GM12878 (cell line): ENCODE data around the gene CUEDC1. TPM values are rescaled to one million over a fixed set of nuclear protein-coding genes. Genes with fewer than 3 reads are reported as not detected.

Experiments
- ATAC-seq: fragments of 200-7000 bp; cut with Tn5 transposase; 3 replicates; pipeline ENCODE4 v1.9.1; 2020; ENCODE audit warnings: mild to moderate bottlenecking, moderate library complexity
- BruUV-seq: library from RNA; stranded (reverse); fragments of 400-500 nt; replicated peaks from 2 replicates; lab custom pipeline; 2021; lab: Mats Ljungman, UMichigan
- CTCF ChIA-PET: fragments of 300-600 bp; sonication (Branson Sonifier 250); formaldehyde crosslinking; extraction: SDS; loops from one replicate; lab custom pipeline; 2021; ENCODE audit warnings: inconsistent platforms; lab: Yijun Ruan, JAX
- POLR2A ChIA-PET: fragments of 350-600 bp; formaldehyde crosslinking; extraction: SDS; loops from one replicate; lab custom pipeline; 2021; ENCODE audit warnings: inconsistent platforms; lab: Charles Lee
- RAD21 ChIA-PET: fragments of 300-600 bp; sonication (Branson Sonifier 250); formaldehyde crosslinking; loops from one replicate; lab custom pipeline; 2023; ENCODE audit warnings: antibody characterized with exemption; ENCODE audit not compliant: unreplicated experiment; lab: Charles Lee
- SMC1A ChIA-PET: fragments of 300-600 bp; sonication (Branson Sonifier 250); formaldehyde crosslinking; loops from one replicate; lab custom pipeline; 2023; ENCODE audit not compliant: unreplicated experiment, uncharacterized antibody; lab: Charles Lee
- DNase-seq: peaks from one replicate; pipeline ENCODE4 v3.0.0-alpha.2; 2011; ENCODE audit warnings: low read depth, low spot score
- FAIRE-seq: peaks from 3 replicates; lab custom pipeline; 2011; peaks lifted over from hg19 to GRCh38; lab: Jason Lieb, UNC
- H2AFZ ChIP-seq: 2 replicates; pipeline ENCODE4 v1.6.0; 2011; ENCODE audit warnings: low read depth, low read length, control low read depth; ENCODE audit not compliant: control insufficient read depth
- H3K27ac ChIP-seq: 2 replicates; pipeline ENCODE4 v1.5.1; 2011; ENCODE audit warnings: control low read depth; ENCODE audit not compliant: control insufficient read depth, insufficient read depth
- H3K27me3 ChIP-seq, 2 experiments: replicated peaks in 1 of 2; 2 replicates each; pipeline versions ENCODE4 v1.6.0 to v1.6.1; 2011; ENCODE audit warnings: low read length in 1 of 2; ENCODE audit not compliant: control insufficient read depth in 2 of 2, insufficient read depth in 2 of 2
- H3K36me3 ChIP-seq, 2 experiments: 2 replicates each; pipeline ENCODE4 v1.5.1; 2011; ENCODE audit warnings: low read length in 1 of 2; ENCODE audit not compliant: control insufficient read depth in 2 of 2, insufficient read depth in 2 of 2
- H3K4me1 ChIP-seq: 2 replicates; pipeline ENCODE4 v1.6.1; 2011; ENCODE audit warnings: mild to moderate bottlenecking, low read length, moderate library complexity, mixed read lengths; ENCODE audit not compliant: control insufficient read depth, insufficient read depth
- H3K4me2 ChIP-seq: 2 replicates; pipeline ENCODE4 v1.6.0; 2011; ENCODE audit warnings: control low read depth; ENCODE audit not compliant: control insufficient read depth, insufficient read depth
- H3K4me3 ChIP-seq: fragments of 200-600 bp; sonication (generic); 2 replicates; pipeline ENCODE4 v1.5.1; 2016
- H3K79me2 ChIP-seq: 2 replicates; pipeline ENCODE4 v1.6.0; 2011; ENCODE audit warnings: low read length; ENCODE audit not compliant: control insufficient read depth, insufficient read depth
- H3K9ac ChIP-seq: 2 replicates; pipeline ENCODE4 v1.8.0; 2011; ENCODE audit warnings: low read length, control low read depth, mixed read lengths; ENCODE audit not compliant: control insufficient read depth, insufficient read depth
- H3K9me3 ChIP-seq: replicated peaks from 3 replicates; pipeline ENCODE4 v1.5.1; 2011; ENCODE audit warnings: mild to moderate bottlenecking, low read length; ENCODE audit not compliant: control insufficient read depth, insufficient read depth
- H4K20me1 ChIP-seq: 2 replicates; pipeline ENCODE4 v1.6.0; 2011; ENCODE audit not compliant: control insufficient read depth, insufficient read depth
- ATF3 ChIP-seq: IDR thresholded peaks from 2 replicates; pipeline ENCODE4 v1.6.1; 2011; ENCODE audit warnings: low read depth, mild to moderate bottlenecking, low read length, moderate library complexity, borderline replicate concordance; ENCODE audit errors: extremely low read depth
- BCL11A ChIP-seq: IDR thresholded peaks from 2 replicates; pipeline ENCODE4 v1.6.1; 2011; ENCODE audit warnings: low read depth, low read length
- CBX3 ChIP-seq: fragments of 200-600 bp; sonication (generic); IDR thresholded peaks from 2 replicates; pipeline ENCODE4 v1.6.1; 2016; ENCODE audit warnings: low read depth, borderline replicate concordance
- CUX1 ChIP-seq: IDR thresholded peaks from 2 replicates; pipeline ENCODE4 v1.6.1; 2012; ENCODE audit warnings: improper control_type of control experiment, low read depth, low read length; ENCODE audit not compliant: insufficient replicate concordance
- EP300 ChIP-seq, 2 experiments: fragments of 150-350 bp in 1 of 2; IDR thresholded peaks; 2 replicates each; pipeline ENCODE4 v1.6.1; 2011 to 2012; ENCODE audit warnings: low read depth in 2 of 2, low read length in 2 of 2, borderline replicate concordance in 1 of 2, improper control_type of control experiment in 1 of 2, inconsistent platforms in 1 of 2; ENCODE audit not compliant: control insufficient read depth in 1 of 2
- ESRRA ChIP-seq: IDR thresholded peaks from 2 replicates; pipeline ENCODE4 v1.6.1; 2012; ENCODE audit warnings: mild to moderate bottlenecking, low read length, improper control_type of control experiment
- GABPA ChIP-seq: IDR thresholded peaks from 2 replicates; pipeline ENCODE4 v1.6.1; 2014; ENCODE audit warnings: antibody characterized with exemption, low read depth, mild to moderate bottlenecking, inconsistent platforms
- IKZF1 ChIP-seq: fragments of 450-650 bp; conservative IDR thresholded peaks from 2 replicates; pipeline ENCODE4 v1.6.1; 2017; ENCODE audit warnings: antibody characterized with exemption, mild to moderate bottlenecking
- IKZF2 ChIP-seq, 2 experiments: fragments of 450-650 bp; IDR thresholded peaks; 2 replicates each; pipeline ENCODE4 v1.6.1; 2017; ENCODE audit warnings: mild to moderate bottlenecking in 2 of 2, moderate library complexity in 2 of 2
- KAT2A ChIP-seq: conservative IDR thresholded peaks from 2 replicates; pipeline ENCODE4 v1.6.1; 2011; ENCODE audit warnings: low read depth, low read length; ENCODE audit not compliant: control insufficient read depth
- MTA2 ChIP-seq: fragments of 450-650 bp; IDR thresholded peaks from 2 replicates; pipeline ENCODE4 v1.6.1; 2016; ENCODE audit warnings: low read depth, mild to moderate bottlenecking, moderate library complexity
- SIX5 ChIP-seq: IDR thresholded peaks from 2 replicates; pipeline ENCODE4 v1.6.1; 2011; ENCODE audit warnings: mild to moderate bottlenecking, low read depth, low read length, moderate library complexity; ENCODE audit not compliant: severe bottlenecking
- SREBF2 ChIP-seq: IDR thresholded peaks from 2 replicates; pipeline ENCODE4 v1.6.1; 2012; ENCODE audit warnings: mild to moderate bottlenecking, low read length
- TBL1XR1 ChIP-seq: IDR thresholded peaks from 2 replicates; pipeline ENCODE4 v1.6.1; 2012; ENCODE audit warnings: low read depth, low read length, improper control_type of control experiment
- WRNIP1 ChIP-seq: IDR thresholded peaks from 2 replicates; pipeline ENCODE4 v1.6.1; 2011; ENCODE audit warnings: low read depth, low read length, improper control_type of control experiment, borderline replicate concordance
- YBX1 ChIP-seq: fragments of 450-650 bp; IDR thresholded peaks from 2 replicates; pipeline ENCODE4 v1.6.1; 2016; ENCODE audit warnings: antibody characterized with exemption
- WGBS: methylation state at CpG from one replicate; pipeline ENCODE4 v1.1.6; 2016; ENCODE audit warnings: low lambda C conversion rate; ENCODE audit not compliant: insufficient replicate concordance, insufficient coverage; ENCODE audit errors: missing lambda C conversion rate; 5-methylcytosine and 5-hydroxymethylcytosine counted together
- in situ Hi-C: fragments of 300-500 bp; cut with MboI; formaldehyde crosslinking; loops from 9 replicates; pipeline ENCODE4 v1.14.3; 2018; ENCODE audit warnings: mixed read lengths
- intact Hi-C: fragments of 100-400 bp; cut with micrococcal nuclease; formaldehyde crosslinking; loops from one replicate; pipeline ENCODE4 v1.14.2; 2022; ENCODE audit not compliant: unreplicated experiment
- polyA plus RNA-seq, 11 experiments: library from polyadenylated mRNA; depleted of rRNA in 4 of 11; unstranded in 6 of 11; stranded (reverse) in 5 of 11; fragments of >200 nt; fragmentation: Nextera tagmentation in 4 of 11; fragmentation: Illumina TruSeq in 1 of 11; extraction: Ambion mirVana in 4 of 11; extraction: Trizol in 1 of 11; gene quantifications; 1 replicate in 1 of 11; 2 replicates in 10 of 11; pipeline versions ENCODE4 v1.2.1 to v1.2.3, GENCODE V29; 2011 to 2016; ENCODE audit warnings: inconsistent platforms in 2 of 11, missing spikeins in 2 of 11, low read depth in 1 of 11
- total RNA-seq, 4 experiments: library from RNA; depleted of rRNA in 3 of 4; stranded (reverse); fragments of >200 nt in 3 of 4; fragmentation: Illumina TruSeq in 1 of 4; extraction: Trizol in 1 of 4; gene quantifications; 2 replicates each; pipeline versions ENCODE4 v1.2.1 to v1.2.3, GENCODE V29; 2013 to 2021
- TF ChIP-seq, protein P1 (sequence below): fragments of 150-350 bp; IDR thresholded peaks from 2 replicates; pipeline ENCODE4 v1.6.1; 2016; ENCODE audit warnings: low read depth, low read length

CUEDC1 gene
- total and polyA plus RNA-seq, 10 of the 15 experiments (the other 5 are each of a cell fraction or from before 2014, with no cell fraction given): 0.24 to 7.4 (median 1.8) TPM

DNA sequence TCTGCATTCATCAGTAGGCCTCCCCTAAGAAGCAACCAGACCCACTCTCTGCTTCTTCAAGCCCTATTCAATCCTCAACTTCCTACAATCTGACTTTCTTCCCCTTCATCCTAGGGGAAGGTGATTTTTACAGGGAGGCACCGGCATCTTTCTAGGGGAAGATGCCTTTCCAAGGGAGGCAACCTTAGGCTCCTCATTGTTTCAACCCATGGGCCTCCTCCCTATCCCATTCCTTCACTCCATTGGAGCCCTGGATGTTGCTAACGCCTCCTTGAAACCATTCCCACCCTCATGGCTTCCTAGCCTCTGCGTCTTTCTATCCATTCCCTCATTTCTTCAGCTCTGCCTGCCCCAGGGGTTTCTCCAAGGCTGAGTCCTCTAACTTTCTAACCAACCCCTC, 2.7 kb upstream of the CUEDC1 start:
- no peak for ATAC-seq
- no peak for DNase-seq
- Histone ChIP-seq H3K4me1 (peaks cover 15% of the 10 kb centered on the region), H2AFZ (no peak overlapping the region), H3K9me3 (no peaks in the 10 kb centered on the region), H3K4me2 (no peak overlapping the region), H3K79me2 (no peaks in the 10 kb centered on the region), H3K27me3 (peaks cover 0 to 2% of the 10 kb centered on the region in 2 experiments; a peak in 3 of 4 replicates), H3K36me3 (no peaks in the 10 kb centered on the region), H4K20me1 (peaks cover 7% of the 10 kb centered on the region; the same call in 1 of the 2 replicates), H3K27ac (no peak overlapping the region), H3K4me3 (no peak overlapping the region), H3K9ac (no peak overlapping the region)
- CTCF ChIA-PET: interaction anchor here (0.7 kb wide), 1 partner anchor 35 kb away, joined by 3 read pairs; no protein-coding TSS in a partner anchor
- POLR2A ChIA-PET: no interaction called here
- RAD21 ChIA-PET: interaction anchor here (0.7 to 1.0 kb wide), 2 partner anchors 99 to 156 kb away, joined by 3 to 4 read pairs; no protein-coding TSS in a partner anchor
- SMC1A ChIA-PET: no interaction called here
- in situ Hi-C loops: no loop called here
- BruUV-seq: no TSS peak
- intact Hi-C loops: no loop called here
- WGBS: 84% methylated on average over 3 of the region's 3 CpGs
- FAIRE-seq: no peak
- TF ChIP-seq EP300 (IDR thresholded peaks at IDR 0.05; ENCODE audit: borderline replicate concordance in 1 of 2, control insufficient read depth in 1 of 2, low read depth in 2 of 2, low read length in 2 of 2) (no peak), GABPA (no peak), BCL11A (no peak), YBX1 (no peak), ATF3 (no peak), SIX5 (no peak), CBX3 (no peak), KAT2A (no peak), SREBF2 (no peak), MTA2 (no peak), IKZF2 (IDR thresholded peaks at IDR 0.05) (no peak), CUX1 (no peak), IKZF1 (no peak), WRNIP1 (no peak), TBL1XR1 (no peak), ESRRA (no peak)
- TF ChIP-seq, protein P1, sequence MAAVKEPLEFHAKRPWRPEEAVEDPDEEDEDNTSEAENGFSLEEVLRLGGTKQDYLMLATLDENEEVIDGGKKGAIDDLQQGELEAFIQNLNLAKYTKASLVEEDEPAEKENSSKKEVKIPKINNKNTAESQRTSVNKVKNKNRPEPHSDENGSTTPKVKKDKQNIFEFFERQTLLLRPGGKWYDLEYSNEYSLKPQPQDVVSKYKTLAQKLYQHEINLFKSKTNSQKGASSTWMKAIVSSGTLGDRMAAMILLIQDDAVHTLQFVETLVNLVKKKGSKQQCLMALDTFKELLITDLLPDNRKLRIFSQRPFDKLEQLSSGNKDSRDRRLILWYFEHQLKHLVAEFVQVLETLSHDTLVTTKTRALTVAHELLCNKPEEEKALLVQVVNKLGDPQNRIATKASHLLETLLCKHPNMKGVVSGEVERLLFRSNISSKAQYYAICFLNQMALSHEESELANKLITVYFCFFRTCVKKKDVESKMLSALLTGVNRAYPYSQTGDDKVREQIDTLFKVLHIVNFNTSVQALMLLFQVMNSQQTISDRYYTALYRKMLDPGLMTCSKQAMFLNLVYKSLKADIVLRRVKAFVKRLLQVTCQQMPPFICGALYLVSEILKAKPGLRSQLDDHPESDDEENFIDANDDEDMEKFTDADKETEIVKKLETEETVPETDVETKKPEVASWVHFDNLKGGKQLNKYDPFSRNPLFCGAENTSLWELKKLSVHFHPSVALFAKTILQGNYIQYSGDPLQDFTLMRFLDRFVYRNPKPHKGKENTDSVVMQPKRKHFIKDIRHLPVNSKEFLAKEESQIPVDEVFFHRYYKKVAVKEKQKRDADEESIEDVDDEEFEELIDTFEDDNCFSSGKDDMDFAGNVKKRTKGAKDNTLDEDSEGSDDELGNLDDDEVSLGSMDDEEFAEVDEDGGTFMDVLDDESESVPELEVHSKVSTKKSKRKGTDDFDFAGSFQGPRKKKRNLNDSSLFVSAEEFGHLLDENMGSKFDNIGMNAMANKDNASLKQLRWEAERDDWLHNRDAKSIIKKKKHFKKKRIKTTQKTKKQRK: no peak
